SIG-M5 treated with dmso at 0.1 percent for 504 hours (cell line): ENCODE data around the gene FAHD2B.
A peak's percentile ranks its signal among the peaks of the same experiment; 100 is the strongest.
"Not testable (repeated sequence)": the region's sequence is repeated elsewhere in the genome, so short reads cannot be mapped to it uniquely, and the experiment has no call there.

Experiments used
- DNase-seq: peaks from one replicate; lab custom pipeline; 2025; ENCODE audit not compliant: unreplicated experiment; lab: John Stamatoyannopoulos, UW

The FAHD2B gene, protein sequence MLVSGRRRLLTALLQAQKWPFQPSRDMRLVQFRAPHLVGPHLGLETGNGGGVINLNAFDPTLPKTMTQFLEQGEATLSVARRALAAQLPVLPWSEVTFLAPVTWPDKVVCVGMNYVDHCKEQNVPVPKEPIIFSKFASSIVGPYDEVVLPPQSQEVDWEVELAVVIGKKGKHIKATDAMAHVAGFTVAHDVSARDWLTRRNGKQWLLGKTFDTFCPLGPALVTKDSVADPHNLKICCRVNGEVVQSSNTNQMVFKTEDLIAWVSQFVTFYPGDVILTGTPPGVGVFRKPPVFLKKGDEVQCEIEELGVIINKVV

DNA sequence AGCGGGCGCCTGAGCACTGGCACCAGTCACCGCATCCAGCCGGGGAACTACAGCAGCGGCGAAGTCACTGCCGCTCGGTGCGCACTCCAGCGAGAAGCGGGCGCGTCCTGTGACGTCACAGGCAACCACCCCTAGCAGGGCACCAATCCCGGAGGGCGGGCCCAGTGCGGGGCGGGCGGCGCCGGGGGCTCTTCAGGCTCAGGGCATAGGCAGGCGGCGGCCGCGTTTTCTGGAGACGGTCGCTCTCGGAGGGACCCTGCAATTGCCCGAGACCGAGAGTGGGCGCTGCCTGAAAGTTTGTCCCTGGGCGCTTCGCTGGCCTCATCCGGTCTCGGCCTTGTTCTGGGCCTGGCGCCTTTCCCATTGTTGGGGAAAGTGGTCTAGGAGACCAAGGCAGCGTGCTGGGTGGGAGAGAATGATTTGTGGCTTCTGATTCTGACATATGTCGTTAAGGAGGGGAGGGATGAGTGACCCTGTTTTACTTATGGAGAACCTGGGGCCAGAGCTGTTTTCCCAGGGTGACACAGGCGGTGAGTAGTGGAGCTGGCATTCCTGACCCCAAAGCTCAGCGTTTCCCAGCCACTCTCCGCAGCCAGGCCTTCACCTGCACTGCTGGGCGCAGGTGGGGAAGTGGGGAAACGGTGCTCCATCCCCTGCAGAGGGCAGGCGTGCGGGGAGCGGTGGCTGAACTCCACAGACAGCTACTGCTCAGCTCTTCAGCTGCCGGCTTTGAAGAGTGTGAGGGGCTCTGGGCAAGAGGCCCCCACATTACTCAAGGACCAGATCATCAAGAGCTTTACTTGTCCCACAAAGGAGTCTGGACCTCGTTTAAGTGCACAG is at the start of gene FAHD2B:
Gene FAHD2B (minus strand): TSS at position 111 of the 840 bp plus-strand sequence. CDS start 3,176 bp downstream, outside the sequence.
- peak; percentile 33 for DNase-seq

DNA sequence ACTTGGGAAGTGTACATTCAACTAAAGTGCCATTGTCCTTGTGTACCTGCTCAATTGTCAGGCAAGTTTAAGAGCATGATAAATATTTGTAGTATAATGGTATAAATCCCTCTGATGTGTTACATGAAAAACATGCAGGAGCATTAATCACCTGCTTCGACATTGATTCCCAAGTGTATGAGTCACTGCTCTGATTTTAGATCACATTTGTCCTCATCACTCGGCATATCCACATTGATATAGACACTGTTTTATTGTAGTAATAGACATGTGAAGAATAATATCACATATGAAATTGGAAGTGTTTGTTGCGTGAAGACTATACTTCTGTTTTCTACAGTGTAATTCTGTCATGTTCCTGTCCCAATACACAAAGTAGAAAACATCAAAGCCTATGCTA is 49.3 kb upstream of the FAHD2B start:
- DNase-seq, result not testable (repeated sequence)

DNA sequence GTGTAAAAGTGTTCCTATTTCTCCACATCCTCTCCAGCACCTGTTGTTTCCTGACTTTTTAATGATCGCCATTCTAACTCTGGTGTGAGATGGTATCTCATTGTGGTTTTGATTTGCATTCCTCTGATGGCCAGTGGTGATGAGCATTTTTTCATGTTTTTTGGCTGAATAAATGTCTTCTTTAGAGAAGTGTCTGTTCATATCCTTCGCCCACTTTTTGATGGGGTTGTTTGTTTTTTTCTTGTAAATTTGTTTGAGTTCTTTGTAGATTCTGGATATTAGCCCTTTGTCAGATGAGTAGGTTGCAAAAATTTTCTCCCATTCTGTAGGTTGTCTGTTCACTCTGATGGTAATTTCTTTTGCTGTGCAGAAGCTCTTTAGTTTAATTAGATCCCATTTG is 34.4 kb upstream of the FAHD2B start:
- DNase-seq, result not testable (repeated sequence)

DNA sequence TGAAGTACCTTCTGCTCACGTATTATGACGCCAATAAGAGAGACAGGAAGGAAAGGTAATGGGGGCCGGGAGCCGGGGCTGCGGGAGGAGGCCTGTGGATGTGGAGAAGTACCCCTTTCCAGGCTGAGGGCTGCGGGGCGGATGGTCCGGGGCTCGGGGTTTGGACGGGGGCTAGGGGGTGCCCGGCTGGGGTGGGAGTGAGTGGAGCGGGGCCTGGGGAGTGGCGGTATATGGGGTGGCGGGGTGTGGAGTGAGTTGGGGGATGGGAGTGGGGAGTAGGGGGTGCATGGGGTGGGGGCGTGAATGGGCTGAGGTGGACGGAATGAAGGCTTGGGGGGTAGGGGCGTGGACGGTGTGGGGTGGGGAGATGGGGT is 19.2 kb upstream of the FAHD2B start:
- not testable (repeated sequence) for DNase-seq

- not testable (repeated sequence) for DNase-seq
These were observed 18.6 kb upstream of the FAHD2B start, which contains the start of gene ANKRD36 for GRCh38 chr2:97113050-97113881. ANKRD36 (plus strand) TSS chr2:97113153; CDS start chr2:97113740, 587 bp downstream.

DNA sequence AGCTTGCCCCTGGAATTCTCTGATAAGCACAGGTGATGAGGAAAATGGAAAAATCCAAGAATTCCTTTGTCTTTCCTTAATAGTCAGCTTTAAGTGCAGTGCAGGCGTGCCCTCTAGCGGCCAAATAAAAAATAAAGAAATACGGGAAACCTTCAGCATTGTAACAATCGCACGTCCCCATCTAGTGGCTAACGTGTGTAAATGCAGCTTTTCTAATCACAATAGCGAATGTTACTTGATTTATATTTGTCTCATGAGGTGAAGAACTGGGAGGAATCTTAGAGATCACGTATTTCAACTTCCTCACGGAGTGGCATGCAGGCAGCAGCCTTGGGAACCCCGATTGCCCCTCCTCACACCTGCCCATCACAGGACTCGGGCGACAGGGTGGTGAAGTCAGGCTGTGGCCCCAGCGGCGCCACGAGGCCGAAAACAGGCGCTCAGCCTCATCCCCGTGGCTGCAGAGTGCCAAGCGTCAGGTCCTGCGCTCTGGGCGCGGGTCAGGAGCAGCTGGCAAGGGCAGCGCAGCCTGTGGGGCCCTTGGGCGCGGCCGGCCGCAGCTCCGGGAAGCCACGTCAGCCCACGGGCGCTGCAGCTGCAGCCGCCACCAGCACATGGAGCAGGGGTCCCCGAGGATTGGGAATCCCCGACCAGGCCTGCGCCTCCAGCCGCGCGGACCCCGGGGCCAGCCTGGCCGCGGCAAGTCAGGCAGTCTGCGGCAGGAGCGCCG is 17.8 kb upstream of the FAHD2B start:
- DNase-seq, result not testable (repeated sequence)

DNA sequence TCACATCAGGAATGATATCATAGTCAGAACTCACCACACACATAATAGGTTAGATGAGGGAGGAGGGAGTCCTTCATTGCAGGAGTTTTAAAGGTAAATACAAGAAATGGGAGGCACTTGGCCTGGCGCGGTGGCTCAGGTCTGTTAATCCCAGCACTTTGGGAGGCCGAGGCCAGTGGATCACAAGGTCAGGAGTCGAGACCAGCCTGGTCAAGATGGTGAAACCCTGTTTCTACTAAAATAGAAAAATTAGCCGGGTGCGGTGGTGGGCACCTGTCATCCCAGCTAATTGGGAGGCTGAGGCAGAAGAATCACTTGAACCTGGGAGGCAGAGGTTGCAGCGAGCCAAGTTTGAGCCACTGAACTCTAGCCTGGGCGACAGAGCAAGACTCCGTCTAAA is 16.6 kb upstream of the FAHD2B start:
- DNase-seq, result not testable (repeated sequence)

- not testable (repeated sequence) for DNase-seq
These were observed 12.2 kb upstream of the FAHD2B start for GRCh38 chr2:97106878-97107277.

DNA sequence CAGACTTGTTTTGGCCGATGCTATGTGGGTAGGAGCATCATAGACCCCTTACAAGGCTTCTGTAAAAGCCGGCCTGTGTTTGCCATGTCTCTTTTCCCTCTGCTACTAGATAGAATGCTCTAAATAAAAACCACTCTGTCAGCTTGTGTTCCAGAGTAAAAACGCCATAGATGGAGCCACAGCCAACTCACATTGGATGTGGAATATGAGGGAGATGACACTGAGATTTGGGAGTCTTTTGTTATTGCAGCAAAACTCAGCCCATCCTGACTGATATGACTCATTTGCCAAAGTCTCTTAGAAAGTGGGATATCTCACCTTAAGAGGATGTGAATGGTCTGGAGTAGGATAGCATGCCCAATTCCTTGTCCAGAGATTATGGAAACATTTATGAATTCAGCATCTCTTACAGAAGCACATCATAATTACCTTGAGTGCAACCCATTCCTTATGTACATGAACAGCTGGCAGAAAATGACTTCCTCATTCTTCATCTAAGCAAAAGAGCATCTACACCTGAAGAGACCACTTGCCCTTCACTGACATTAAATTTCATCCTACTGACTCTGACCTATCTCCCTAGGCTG is 4.2 kb upstream of the FAHD2B start:
- DNase-seq, result not testable (repeated sequence)

DNA sequence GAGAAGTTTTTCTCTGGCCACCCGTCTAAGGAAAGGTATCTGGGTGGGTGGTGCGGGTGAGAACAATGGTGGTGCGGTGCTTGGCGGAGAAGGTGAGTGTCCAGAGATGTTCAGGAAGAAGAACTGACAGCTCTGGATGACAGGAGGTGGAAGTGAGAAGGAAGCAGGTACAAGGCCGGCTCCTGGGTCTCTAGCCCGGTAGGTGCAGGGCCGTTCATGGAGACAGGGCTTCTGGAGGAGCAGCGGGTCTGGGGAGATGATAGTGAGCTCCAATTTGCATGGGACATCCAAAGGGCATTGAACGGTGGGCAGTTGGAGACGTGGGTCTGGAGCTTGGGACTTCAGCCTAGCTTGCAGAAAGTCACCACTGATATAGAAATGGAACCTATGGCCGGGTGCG is 979 bp upstream of the FAHD2B start:
- no peak for DNase-seq

GRCh38 chr2:97093983-97094771 is 505 bp downstream of the FAHD2B start:
- not testable (repeated sequence) for DNase-seq

DNA sequence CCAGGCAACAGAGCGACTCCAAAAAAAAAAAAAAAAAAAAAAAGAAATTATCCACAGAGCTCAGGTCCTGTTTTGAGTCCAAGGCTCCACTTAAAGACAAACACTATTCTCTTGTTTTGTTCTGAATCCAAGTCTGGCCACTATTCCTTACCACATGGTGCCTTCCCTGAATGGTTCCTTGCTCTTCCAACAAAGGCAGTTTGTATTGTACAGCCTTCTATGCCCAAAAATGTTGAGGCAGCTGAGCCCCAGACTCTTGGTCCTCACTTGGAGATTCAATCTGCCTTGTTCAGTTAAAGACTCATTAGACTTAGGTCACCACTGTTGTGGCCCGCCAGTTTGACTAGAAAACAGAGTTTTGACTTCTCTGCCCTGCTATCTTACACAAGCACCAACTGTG is 1.7 kb downstream of the FAHD2B start:
- DNase-seq, result not testable (repeated sequence)

GRCh38 chr2:97088706-97089105 is 6.0 kb downstream of the FAHD2B start:
- DNase-seq, result not testable (repeated sequence)

- DNase-seq, result not testable (repeated sequence)
These were observed 9.6 kb downstream of the FAHD2B start for GRCh38 chr2:97085093-97085492.

DNA sequence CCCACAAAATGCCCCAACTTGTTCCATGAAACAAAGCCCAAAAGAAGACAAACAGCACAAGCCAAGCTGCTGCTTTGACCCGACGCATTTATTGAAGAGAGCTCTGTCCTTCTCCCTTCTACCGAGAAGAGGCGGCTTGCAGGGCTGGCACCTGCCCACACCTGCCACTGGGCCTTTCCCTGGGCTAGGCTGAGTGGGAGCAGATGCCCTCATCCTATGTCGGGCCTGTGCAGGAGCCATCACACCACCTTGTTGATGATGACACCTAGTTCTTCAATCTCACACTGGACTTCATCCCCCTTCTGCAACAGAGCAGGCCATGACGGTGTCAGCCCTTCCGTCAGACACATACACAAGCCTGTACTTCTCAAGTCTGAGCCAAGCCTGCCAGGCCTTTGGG is 11.2 kb downstream of the FAHD2B start:
- not testable (repeated sequence) for DNase-seq

DNA sequence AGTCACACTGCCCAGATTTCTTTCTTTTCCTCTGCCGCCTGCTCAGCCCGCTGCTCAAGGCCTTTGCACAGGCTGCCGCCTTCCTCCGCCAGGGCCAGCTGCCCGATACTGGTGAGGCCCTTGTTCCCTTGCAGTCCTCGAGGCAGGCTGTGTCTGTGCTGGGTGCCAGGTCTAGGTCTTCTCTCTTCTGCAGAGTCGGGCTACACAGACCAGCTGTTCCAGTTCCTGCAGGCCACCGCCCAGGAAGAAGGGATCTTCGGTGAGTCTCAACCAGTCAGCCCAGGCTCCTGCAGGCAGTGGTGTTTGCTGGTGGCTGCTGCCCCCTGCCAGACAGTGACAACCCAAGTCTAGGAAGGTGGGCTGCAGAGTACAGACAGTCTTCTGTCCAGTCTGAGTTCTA is 12.5 kb downstream of the FAHD2B start:
- DNase-seq, result not testable (repeated sequence)

DNA sequence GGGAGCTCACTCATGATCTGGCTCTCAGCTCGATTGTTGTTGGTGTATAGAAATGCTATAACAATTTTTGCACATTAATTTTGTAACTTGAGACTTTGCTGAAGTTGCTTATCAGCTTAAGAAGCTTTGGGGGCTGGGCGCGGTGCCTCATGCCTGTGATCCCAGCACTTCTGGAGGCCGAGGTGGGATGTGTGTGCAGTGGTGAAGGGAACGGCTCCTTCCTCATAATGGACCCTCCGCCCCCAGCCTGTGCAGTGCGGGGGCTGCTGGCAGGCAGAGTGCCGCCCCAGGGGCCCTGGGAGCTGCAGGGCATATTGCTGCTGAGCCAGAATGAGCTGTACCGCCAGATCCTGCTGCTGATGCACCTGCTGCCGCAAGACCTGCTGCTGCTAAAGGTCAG is 13.8 kb downstream of the FAHD2B start:
- DNase-seq, result not testable (repeated sequence)

DNA sequence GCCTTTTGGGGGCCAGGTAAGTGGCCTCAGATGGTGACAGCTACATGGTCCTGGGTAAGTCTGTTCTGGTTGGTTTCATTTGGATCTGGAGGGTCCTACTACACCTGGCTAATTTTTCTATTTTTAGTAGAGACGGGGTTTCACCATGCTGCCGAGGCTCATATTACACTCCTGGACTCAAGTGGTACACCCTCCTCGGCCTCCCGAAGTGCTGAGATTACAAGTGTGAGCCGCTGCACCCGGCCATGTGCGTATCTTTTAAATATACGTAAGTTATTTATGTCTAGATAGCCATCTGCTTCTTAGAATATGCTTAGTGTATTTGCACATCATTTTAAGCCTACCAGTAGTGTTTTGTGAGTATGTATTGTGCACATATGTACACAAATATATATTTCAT is 17.5 kb downstream of the FAHD2B start:
- DNase-seq, result not testable (repeated sequence)

DNA sequence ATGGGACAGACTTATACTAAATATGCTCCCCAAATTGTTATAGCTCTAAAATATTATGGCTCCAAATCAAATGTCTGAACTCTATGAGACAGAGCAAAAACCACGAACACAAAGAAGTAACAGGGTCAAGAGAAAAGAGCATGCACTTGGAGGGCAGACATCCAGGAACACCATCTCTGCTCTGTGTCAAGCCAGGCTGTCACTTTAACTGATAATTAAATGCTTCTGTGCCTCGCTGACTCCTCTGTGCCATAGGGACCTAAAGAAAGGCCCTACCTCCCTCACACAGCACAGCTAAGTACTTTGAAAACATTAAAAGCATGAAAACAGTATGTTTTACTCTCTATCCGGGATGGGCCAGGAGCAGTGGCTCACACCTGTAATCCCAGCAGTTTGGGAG is 23.8 kb downstream of the FAHD2B start:
- DNase-seq, result not testable (repeated sequence)
